AG10803 (cell line): ENCODE data around the gene OLFML1.

Experiments
- DNase-seq: peaks from one replicate; pipeline ENCODE4 v3.0.0; 2010; ENCODE audit warnings: low read depth
- H3K4me3 ChIP-seq: 2 replicates; pipeline ENCODE4 v1.5.1; 2011; ENCODE audit warnings: mild to moderate bottlenecking, low read length, control low read depth
- CTCF ChIP-seq: conservative IDR thresholded peaks from 2 replicates; pipeline ENCODE4 v1.5.1; 2011; ENCODE audit warnings: mild to moderate bottlenecking, low read length, control low read depth, inconsistent platforms

OLFML1 gene

GRCh38 chr11:7495882-7496551 is 10.7 kb downstream of the OLFML1 start:
- TF ChIP-seq CTCF: no peak
- H3K4me3 ChIP-seq: no peak overlapping the region
- no peak for DNase-seq

GRCh38 chr11:7498193-7498592 is 12.9 kb downstream of the OLFML1 start:
- no peak overlapping the region for H3K4me3 ChIP-seq
- TF ChIP-seq CTCF: no peak
- no peak for DNase-seq

- H3K4me3 ChIP-seq: no peak overlapping the region
- DNase-seq: no peak
- TF ChIP-seq CTCF: no peak
These were observed 13.8 kb downstream of the OLFML1 start for GRCh38 chr11:7499081-7499480.

GRCh38 chr11:7500251-7500650 is 14.9 kb downstream of the OLFML1 start:
- TF ChIP-seq CTCF: no peak
- no peak overlapping the region for H3K4me3 ChIP-seq
- no peak for DNase-seq

DNA sequence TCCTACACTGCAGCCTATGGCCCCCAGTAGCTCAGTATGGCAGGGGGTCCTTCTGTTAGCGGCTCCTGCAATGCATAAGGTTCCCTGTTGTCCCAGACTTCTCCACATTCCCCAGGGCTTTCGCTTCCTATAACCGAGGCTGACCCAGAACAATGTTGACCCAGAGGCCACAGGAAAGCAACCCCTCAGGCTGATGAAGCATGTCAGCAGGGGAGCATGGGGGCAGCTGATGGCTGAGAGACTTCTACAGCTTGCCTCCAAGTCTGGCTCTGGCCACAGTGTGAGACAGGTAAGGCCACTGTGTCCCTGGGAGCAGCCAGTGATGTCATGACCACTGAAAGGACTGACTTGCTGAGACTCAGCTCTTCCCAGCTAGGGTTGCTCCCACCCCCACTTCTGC is 15.9 kb downstream of the OLFML1 start:
- no peak for TF ChIP-seq CTCF

DNA sequence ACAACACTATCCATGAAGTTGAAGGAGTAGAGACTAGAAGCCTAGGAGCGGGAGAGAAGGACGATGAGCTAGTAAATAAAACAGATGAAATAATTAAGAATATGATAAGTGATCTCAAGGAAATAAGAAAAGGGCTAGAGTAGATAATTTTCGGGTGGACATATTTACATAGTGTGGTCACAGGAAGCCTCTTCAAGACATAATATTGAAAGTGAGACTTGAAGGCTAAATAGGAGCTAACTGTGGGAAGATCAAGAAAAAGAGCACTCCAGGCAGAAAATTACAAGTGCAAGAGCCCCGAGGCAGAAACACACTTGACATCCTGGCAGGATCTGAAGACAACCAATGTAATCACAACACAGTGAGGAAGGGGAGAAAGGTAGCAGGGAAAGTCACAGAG is 16.6 kb downstream of the OLFML1 start:
- H3K4me3 ChIP-seq: no peak overlapping the region
- no peak for DNase-seq
- TF ChIP-seq CTCF: no peak

More for the DNA sequence above, 15.9 kb downstream of the OLFML1 start:
- no peak for DNase-seq
- H3K4me3 ChIP-seq: no peak overlapping the region

- no peak for TF ChIP-seq CTCF
- DNase-seq: no peak
- no peak overlapping the region for H3K4me3 ChIP-seq
These were observed 20.9 kb downstream of the OLFML1 start for GRCh38 chr11:7506243-7506642.
